H9 (cell line): ENCODE data around the gene RAP1GAP. TPM values are rescaled to one million over a fixed set of nuclear protein-coding genes. Genes with fewer than 3 reads are reported as not detected.

Experiments
- DNase-seq: peaks from one replicate; pipeline ENCODE4 v3.0.0-alpha.2; 2017
- H2AFZ ChIP-seq: one replicate; pipeline ENCODE4 v1.6.1; 2013; ENCODE audit warnings: mild to moderate bottlenecking, low read length, control low read depth, moderate library complexity
- H2AK5ac ChIP-seq: 2 replicates; pipeline ENCODE4 v1.6.1; 2013; ENCODE audit warnings: low read length, control low read depth, mixed read lengths; ENCODE audit not compliant: insufficient read length
- H2BK120ac ChIP-seq: one replicate; pipeline ENCODE4 v1.6.1; 2013; ENCODE audit warnings: low read depth, mild to moderate bottlenecking, low read length, control low read depth, inconsistent platforms; ENCODE audit not compliant: poor library complexity, severe bottlenecking
- H2BK12ac ChIP-seq: 2 replicates; pipeline ENCODE4 v1.6.1; 2013; ENCODE audit warnings: low read length, control low read depth, mixed read lengths, low read depth; ENCODE audit not compliant: insufficient read length
- H2BK15ac ChIP-seq: 2 replicates; pipeline ENCODE4 v1.6.1; 2013; ENCODE audit warnings: low read depth, low read length, control low read depth
- H2BK20ac ChIP-seq: one replicate; pipeline ENCODE4 v1.6.1; 2013; ENCODE audit warnings: low read depth, mild to moderate bottlenecking, low read length, control low read depth, inconsistent platforms; ENCODE audit not compliant: poor library complexity, severe bottlenecking
- H2BK5ac ChIP-seq: 2 replicates; pipeline ENCODE4 v1.6.1; 2013; ENCODE audit warnings: low read length, control low read depth, mixed read lengths; ENCODE audit not compliant: insufficient read length
- H3K14ac ChIP-seq: 2 replicates; pipeline ENCODE4 v1.6.1; 2013; ENCODE audit warnings: low read length, control low read depth; ENCODE audit not compliant: insufficient read depth
- H3K18ac ChIP-seq: 2 replicates; pipeline ENCODE4 v1.6.1; 2013; ENCODE audit warnings: low read depth, mild to moderate bottlenecking, mixed read lengths, low read length, control low read depth; ENCODE audit not compliant: insufficient read length
- H3K23ac ChIP-seq: 2 replicates; pipeline ENCODE4 v1.6.1; 2013; ENCODE audit warnings: low read length, control low read depth, mixed read lengths, low read depth; ENCODE audit not compliant: insufficient read length
- H3K23me2 ChIP-seq: 2 replicates; pipeline ENCODE4 v1.6.1; 2013; ENCODE audit warnings: low read depth, mild to moderate bottlenecking, mixed read lengths, low read length, control low read depth; ENCODE audit not compliant: insufficient read length, poor library complexity, severe bottlenecking
- H3K27ac ChIP-seq: 2 replicates; pipeline ENCODE4 v1.5.1; 2013; ENCODE audit warnings: low read length, control low read depth, mixed read lengths, low read depth; ENCODE audit not compliant: insufficient read length
- H3K27me3 ChIP-seq: 2 replicates; pipeline ENCODE4 v1.6.1; 2013; ENCODE audit warnings: low read length, control low read depth, inconsistent platforms; ENCODE audit not compliant: insufficient read depth
- H3K4ac ChIP-seq: 2 replicates; pipeline ENCODE4 v1.6.1; 2013; ENCODE audit warnings: low read depth, mild to moderate bottlenecking, control low read depth, inconsistent platforms, low read length, moderate library complexity
- H3K4me1 ChIP-seq: 2 replicates; pipeline ENCODE4 v1.6.1; 2013; ENCODE audit warnings: low read length, control low read depth, inconsistent platforms; ENCODE audit not compliant: insufficient read depth
- H3K4me2 ChIP-seq: 2 replicates; pipeline ENCODE4 v1.6.1; 2013; ENCODE audit warnings: low read length, control low read depth, mixed read lengths; ENCODE audit not compliant: insufficient read length, insufficient read depth
- H3K56ac ChIP-seq: 2 replicates; pipeline ENCODE4 v1.6.1; 2013; ENCODE audit warnings: low read depth, mild to moderate bottlenecking, mixed read lengths, low read length, control low read depth; ENCODE audit not compliant: insufficient read length
- H3K79me1 ChIP-seq: 2 replicates; pipeline ENCODE4 v1.6.1; 2013; ENCODE audit warnings: low read depth, mild to moderate bottlenecking, moderate library complexity, low read length, control low read depth, inconsistent platforms; ENCODE audit not compliant: insufficient read depth, poor library complexity, severe bottlenecking
- H3K79me2 ChIP-seq: 2 replicates; pipeline ENCODE4 v1.6.1; 2013; ENCODE audit warnings: low read length, control low read depth, inconsistent platforms; ENCODE audit not compliant: insufficient read depth
- H3K9ac ChIP-seq: 2 replicates; pipeline ENCODE4 v1.6.1; 2013; ENCODE audit warnings: low read length, control low read depth, mixed read lengths; ENCODE audit not compliant: insufficient read length; ENCODE audit errors: extremely low read depth
- H3K9me3 ChIP-seq: one replicate; pipeline ENCODE4 v1.6.1; 2013; ENCODE audit warnings: low read depth, low read length, inconsistent platforms; ENCODE audit not compliant: control insufficient read depth
- H3T11ph ChIP-seq: one replicate; pipeline ENCODE4 v1.6.1; 2013; ENCODE audit warnings: mild to moderate bottlenecking, low read length, control low read depth, inconsistent platforms
- H4K20me1 ChIP-seq: one replicate; pipeline ENCODE4 v1.6.1; 2013; ENCODE audit not compliant: control insufficient read depth, insufficient read length, insufficient read depth
- H4K5ac ChIP-seq: 2 replicates; pipeline ENCODE4 v1.6.1; 2013; ENCODE audit warnings: low read depth, mild to moderate bottlenecking, mixed read lengths, low read length, control low read depth; ENCODE audit not compliant: insufficient read length
- H4K8ac ChIP-seq: replicated peaks from 2 replicates; pipeline ENCODE4 v1.6.1; 2013; ENCODE audit warnings: low read length, control low read depth, mixed read lengths, low read depth; ENCODE audit not compliant: insufficient read length
- H4K91ac ChIP-seq: 2 replicates; pipeline ENCODE4 v1.6.1; 2013; ENCODE audit warnings: low read depth, mild to moderate bottlenecking, moderate library complexity, mixed read lengths, low read length, control low read depth; ENCODE audit not compliant: insufficient read length
- H3K27ac Mint-ChIP-seq, 3 experiments: 2 replicates in 2 of 3; 3 replicates in 1 of 3; pipeline ENCODE4 v1.8.0; 2020 to 2021; ENCODE audit warnings: mixed read lengths in 3 of 3, mild to moderate bottlenecking in 1 of 3, moderate library complexity in 1 of 3
- H3K27me3 Mint-ChIP-seq: 2 replicates; pipeline ENCODE4 v1.8.0; 2021; ENCODE audit warnings: low read depth, mild to moderate bottlenecking, moderate library complexity, mixed read lengths
- H3K36me3 Mint-ChIP-seq, 3 experiments: 2 replicates in 2 of 3; 3 replicates in 1 of 3; pipeline ENCODE4 v1.8.0; 2020 to 2021; ENCODE audit warnings: low read depth in 3 of 3, mixed read lengths in 3 of 3; ENCODE audit not compliant: insufficient read depth in 1 of 3
- H3K4me1 Mint-ChIP-seq, 2 experiments: 2 replicates each; pipeline ENCODE4 v1.8.0; 2020; ENCODE audit warnings: mixed read lengths in 2 of 2
- H3K4me3 Mint-ChIP-seq, 2 experiments: 2 replicates in 1 of 2; 3 replicates in 1 of 2; pipeline ENCODE4 v1.8.0; 2020 to 2021; ENCODE audit warnings: mild to moderate bottlenecking in 2 of 2, mixed read lengths in 2 of 2, moderate library complexity in 1 of 2
- H3K9me3 Mint-ChIP-seq, 2 experiments: 2 replicates in 1 of 2; 3 replicates in 1 of 2; pipeline ENCODE4 v1.8.0; 2020; ENCODE audit warnings: mild to moderate bottlenecking in 2 of 2, mixed read lengths in 2 of 2, moderate library complexity in 1 of 2
- CTCF ChIP-seq: fragments of 200-600 bp; sonication (generic); conservative IDR thresholded peaks from 3 replicates; pipeline ENCODE4 v1.8.0; 2021; ENCODE audit warnings: antibody characterized with exemption, mild to moderate bottlenecking
- WGBS: extraction: QIAGEN DNeasy Blood & Tissue Kit; methylation state at CpG from one replicate; pipeline ENCODE4 v1.1.7; 2013; ENCODE audit warnings: missing lambda C conversion rate, low lambda C conversion rate, mixed read lengths; ENCODE audit not compliant: insufficient read length; ENCODE audit errors: extremely low coverage; 5-methylcytosine and 5-hydroxymethylcytosine counted together
- total RNA-seq: library from RNA; stranded (reverse); gene quantifications from 2 replicates; pipeline ENCODE4 v1.2.1, GENCODE V29; 2021

The RAP1GAP gene
- total RNA-seq, 1 experiment from 2014 or later = 7.9 TPM

GRCh38 chr1:21574466-21575151 is 94.5 kb downstream of the RAP1GAP start:
- DNase-seq = peak; percentile 85
- Histone ChIP-seq H2AFZ (no peak overlapping the region), H3K27ac (no peak overlapping the region), H2BK5ac (no peak overlapping the region), H3K27me3 (no peaks in the 10 kb centered on the region), H4K5ac (no peak overlapping the region), H3K4ac (no peak overlapping the region), H3K56ac (no peak overlapping the region), H3K9ac (no peak overlapping the region), H3K4me1 (peaks cover 2% of the 10 kb centered on the region; the same call in 1 of the 2 replicates), H3K14ac (no peak overlapping the region; the same call in 1 of the 2 replicates), H4K8ac (no peak overlapping the region), H4K20me1 (no peaks in the 10 kb centered on the region), H2BK20ac (no peak overlapping the region), H3K18ac (no peak overlapping the region), H3K79me2 (no peaks in the 10 kb centered on the region), H3K23me2 (peaks cover 2% of the 10 kb centered on the region), H3K9me3 (no peaks in the 10 kb centered on the region), H4K91ac (no peak overlapping the region), H2BK120ac (no peak overlapping the region), H3K23ac (no peak overlapping the region), H3T11ph (no peak overlapping the region), H3K4me2 (no peak overlapping the region), H2AK5ac (no peak overlapping the region), H2BK12ac (no peak overlapping the region), H3K79me1 (no peaks in the 10 kb centered on the region), H2BK15ac (no peak overlapping the region)
- Mint-ChIP-seq H3K4me1 (peaks cover 17 to 24% of the 10 kb centered on the region in 2 experiments), H3K9me3 (no peaks in the 10 kb centered on the region), H3K4me3 (peak overlapping the region in 1 of 2 experiments; percentile 38; a peak in 1 of 5 replicates), H3K36me3 (peaks cover 2 to 7% (median 6%) of the 10 kb centered on the region in 3 experiments; a peak in 3 of 7 replicates), H3K27me3 (peaks cover 2% of the 10 kb centered on the region), H3K27ac (peak overlapping the region; percentile 79 to 94 (median 93); a peak in 5 of 7 replicates)
- TF ChIP-seq CTCF = no peak; the same call in 2 of the 3 replicates
- no CpG with 5 or more reads among the region's 31 CpGs for WGBS
